ENCODE data around the gene CCN5.
A peak's percentile ranks its signal among the peaks of the same experiment; 100 is the strongest.

Gene CCN5

GRCh38 chr20:44731657-44732056 lies 16.5 kb downstream of the CCN5 start:
- TF ChIP-seq CTCF (conservative IDR thresholded peaks at IDR 0.05; ENCODE audit: low read depth, low read length): no peak
- H3K4me3 ChIP-seq (ENCODE audit: low read length): no peak overlapping the region

GRCh38 chr20:44732327-44732726 lies 17.2 kb downstream of the CCN5 start:
- TF ChIP-seq CTCF (conservative IDR thresholded peaks at IDR 0.05; ENCODE audit: low read depth, low read length): no peak
- no peak overlapping the region for H3K4me3 ChIP-seq (ENCODE audit: low read length)
- no peak for DNase-seq (ENCODE audit: low read depth)

More at GRCh38 chr20:44731657-44732056, 16.5 kb downstream of the CCN5 start:
- no peak for DNase-seq (ENCODE audit: low read depth)

GRCh38 chr20:44733341-44734069 lies 18.3 kb downstream of the CCN5 start:
- peak; percentile 97 for TF ChIP-seq CTCF (conservative IDR thresholded peaks at IDR 0.05; ENCODE audit: low read depth, low read length)
- no peak for DNase-seq (ENCODE audit: low read depth)
- no peak overlapping the region for H3K4me3 ChIP-seq (ENCODE audit: low read length)

- no peak overlapping the region for H3K4me3 ChIP-seq (ENCODE audit: low read length)
- peak; percentile 60 for DNase-seq (ENCODE audit: low read depth)
- peak; percentile 47 for TF ChIP-seq CTCF (conservative IDR thresholded peaks at IDR 0.05; ENCODE audit: low read depth, low read length)
Observed at GRCh38 chr20:44734938-44735337, 19.8 kb downstream of the CCN5 start.

GRCh38 chr20:44735816-44736169 lies 20.6 kb downstream of the CCN5 start:
- TF ChIP-seq CTCF (conservative IDR thresholded peaks at IDR 0.05; ENCODE audit: low read depth, low read length): no peak
- no peak overlapping the region for H3K4me3 ChIP-seq (ENCODE audit: low read length)
- no peak for DNase-seq (ENCODE audit: low read depth)

GRCh38 chr20:44736170-44737021 lies 21.2 kb downstream of the CCN5 start:
- H3K4me3 ChIP-seq (ENCODE audit: low read length): no peak overlapping the region
- DNase-seq (ENCODE audit: low read depth): no peak
- no peak for TF ChIP-seq CTCF (conservative IDR thresholded peaks at IDR 0.05; ENCODE audit: low read depth, low read length)
